GM18520 (cell line): Measurements from ENCODE around the gene RARRES2.

Experiments used
- ATAC-seq: cut with Tn5 transposase; IDR thresholded peaks from one replicate; pipeline ENCODE4 v1.9.1; 2021; ENCODE audit not compliant: unreplicated experiment

RARRES2 gene

GRCh38 chr7:150339409-150339809 is 2.0 kb downstream of the RARRES2 start:
- no peak for ATAC-seq

DNA sequence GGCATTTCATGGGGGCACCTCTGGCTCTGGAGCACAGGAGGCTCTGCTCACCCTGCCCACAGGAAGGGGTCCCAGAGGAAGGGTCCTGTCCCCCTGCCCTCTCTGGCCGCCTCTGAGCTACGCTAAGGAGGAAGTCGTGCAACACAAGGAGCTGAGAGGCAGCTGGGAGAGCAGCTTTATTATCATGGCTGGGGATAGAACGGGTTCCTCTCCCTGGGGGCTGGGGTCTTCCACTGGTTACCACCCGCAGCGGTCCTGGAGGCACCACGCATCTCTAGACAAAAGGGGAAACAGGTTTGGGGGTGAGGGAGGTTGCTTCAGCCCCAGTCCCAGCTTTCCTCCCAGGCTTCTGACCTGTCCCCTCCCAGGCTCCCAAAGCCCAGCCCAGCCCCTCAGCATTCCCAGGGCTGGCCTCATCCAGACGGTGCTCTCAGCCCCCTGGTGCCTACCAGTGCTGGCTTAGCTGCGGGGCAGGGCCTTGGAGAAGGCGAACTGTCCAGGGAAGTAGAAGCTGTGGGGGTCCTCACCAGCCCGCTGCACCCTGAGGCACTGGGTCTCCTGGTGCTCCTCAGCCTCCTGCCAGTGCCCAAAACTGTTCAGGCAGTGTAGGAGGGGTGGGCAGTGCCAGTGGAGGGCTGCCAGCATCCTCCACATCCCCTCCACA is 3.1 kb downstream of the RARRES2 start:
- ATAC-seq, result no peak

GRCh38 chr7:150337659-150338081 is 3.8 kb downstream of the RARRES2 start:
- ATAC-seq, result no peak

DNA sequence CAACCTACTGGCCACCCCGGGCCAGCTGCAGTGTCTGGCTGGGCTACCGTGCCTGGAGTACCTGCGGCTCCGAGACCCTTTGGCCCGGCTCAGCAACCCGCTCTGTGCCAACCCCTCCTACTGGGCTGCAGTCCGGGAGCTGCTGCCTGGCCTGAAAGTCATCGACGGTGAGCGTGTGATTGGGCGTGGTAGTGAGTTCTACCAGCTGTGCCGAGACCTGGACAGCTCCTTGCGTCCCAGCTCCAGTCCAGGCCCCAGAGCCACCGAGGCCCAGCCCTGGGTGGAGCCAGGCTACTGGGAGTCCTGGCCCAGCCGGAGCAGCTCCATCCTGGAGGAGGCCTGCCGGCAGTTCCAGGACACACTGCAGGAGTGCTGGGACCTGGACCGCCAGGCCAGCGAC is 4.2 kb downstream of the RARRES2 start:
- no peak for ATAC-seq

- ATAC-seq, result no peak
Measured at GRCh38 chr7:150336746-150337145, 4.7 kb downstream of the RARRES2 start.

GRCh38 chr7:150335774-150336112 is 5.7 kb downstream of the RARRES2 start:
- no peak for ATAC-seq

- no peak for ATAC-seq
Measured at GRCh38 chr7:150335108-150335773, 6.2 kb downstream of the RARRES2 start.

- no peak for ATAC-seq
Measured at GRCh38 chr7:150334108-150334507, 7.3 kb downstream of the RARRES2 start.

DNA sequence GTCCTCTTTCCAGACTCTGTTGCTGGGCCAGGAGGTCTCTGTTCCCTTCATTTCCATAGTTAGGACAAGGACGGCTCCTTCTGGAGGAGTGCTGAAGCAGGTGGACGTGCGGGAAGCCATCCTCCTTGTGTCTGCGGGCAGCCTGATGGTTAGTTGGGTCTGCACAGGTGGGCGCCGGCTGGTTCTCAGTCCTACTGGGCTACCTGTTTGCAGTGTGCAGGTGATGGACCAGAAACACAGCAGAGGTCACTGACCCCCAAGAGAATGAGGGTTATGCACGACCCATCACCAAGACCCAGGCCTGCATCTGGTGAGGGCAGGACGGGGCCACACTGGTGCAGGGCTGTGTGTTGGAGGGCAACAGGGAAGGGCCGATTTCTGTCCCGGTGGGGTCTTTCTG is 7.8 kb downstream of the RARRES2 start:
- ATAC-seq, result no peak

DNA sequence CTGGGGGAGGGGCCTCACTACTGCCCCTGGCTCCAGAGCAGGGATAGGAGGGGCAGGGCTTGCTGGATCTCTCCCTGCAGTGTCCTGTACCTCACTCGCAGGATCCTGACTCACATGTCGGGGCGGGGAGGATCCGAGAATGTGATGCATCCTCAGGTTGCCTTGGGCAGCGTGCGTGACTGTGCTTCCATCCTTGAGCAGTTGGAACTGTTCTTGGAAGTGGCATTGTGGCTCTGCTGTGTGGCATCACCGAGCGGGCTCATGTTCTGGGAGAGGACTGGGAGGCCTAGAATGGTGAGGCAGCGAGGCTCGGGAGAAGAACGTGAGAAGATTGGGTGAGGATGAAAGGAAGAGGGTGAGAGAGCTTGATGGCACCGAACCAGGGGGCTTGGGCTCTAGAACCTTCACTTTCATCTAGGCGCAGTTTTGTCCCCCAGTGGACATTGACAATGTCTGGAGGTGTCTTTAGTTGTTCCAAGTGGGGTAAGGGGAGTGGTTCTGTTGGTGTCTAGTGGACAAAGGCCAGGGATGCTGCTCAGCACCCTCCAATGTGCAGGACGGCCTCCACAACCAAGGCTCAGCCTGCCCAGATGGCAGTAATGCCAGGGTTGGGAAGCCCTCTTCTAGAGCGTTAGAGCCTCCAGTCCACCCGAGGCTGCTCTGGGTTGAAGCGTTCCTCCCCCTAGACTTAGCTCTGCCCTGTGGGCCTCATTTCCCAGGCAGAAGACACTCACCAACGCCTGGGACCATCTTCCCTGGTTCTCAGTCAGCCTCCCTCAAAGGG is 8.4 kb downstream of the RARRES2 start:
- ATAC-seq, result no peak

DNA sequence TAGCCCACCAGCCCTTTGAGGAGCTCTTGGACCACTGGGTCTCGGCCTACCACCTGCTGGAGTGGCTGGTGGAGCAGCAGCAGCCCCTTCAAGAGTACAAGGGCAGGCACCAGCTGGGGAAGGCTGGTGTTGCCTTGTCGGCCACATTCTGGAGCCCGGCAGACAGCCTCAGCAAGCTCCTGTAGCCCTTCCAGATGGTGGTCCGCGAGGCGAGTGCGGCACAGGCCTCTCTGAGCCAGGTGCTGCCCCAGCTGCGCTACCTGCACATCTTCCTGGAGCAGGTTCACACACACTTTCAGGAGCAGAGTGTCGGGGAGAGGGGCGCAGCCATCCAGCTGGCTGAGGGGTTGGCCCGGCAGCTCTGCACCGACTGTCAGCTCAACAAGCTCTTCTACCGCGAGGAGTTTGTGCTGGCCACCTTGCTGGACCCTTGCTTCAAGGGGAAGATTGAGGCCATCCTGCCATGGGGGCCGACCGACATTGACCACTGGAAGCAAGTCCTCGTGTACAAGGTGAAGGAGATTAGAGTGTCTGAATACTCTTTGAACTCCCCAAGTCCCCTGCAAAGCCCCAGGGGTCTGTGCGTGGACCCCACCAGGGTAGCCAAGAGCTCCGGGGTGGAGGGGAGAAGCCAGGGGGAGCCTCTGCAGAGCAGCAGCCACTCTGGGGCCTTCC is 11.1 kb downstream of the RARRES2 start:
- no peak for ATAC-seq

- ATAC-seq, result no peak
Measured at GRCh38 chr7:150329331-150330120, 11.9 kb downstream of the RARRES2 start.

DNA sequence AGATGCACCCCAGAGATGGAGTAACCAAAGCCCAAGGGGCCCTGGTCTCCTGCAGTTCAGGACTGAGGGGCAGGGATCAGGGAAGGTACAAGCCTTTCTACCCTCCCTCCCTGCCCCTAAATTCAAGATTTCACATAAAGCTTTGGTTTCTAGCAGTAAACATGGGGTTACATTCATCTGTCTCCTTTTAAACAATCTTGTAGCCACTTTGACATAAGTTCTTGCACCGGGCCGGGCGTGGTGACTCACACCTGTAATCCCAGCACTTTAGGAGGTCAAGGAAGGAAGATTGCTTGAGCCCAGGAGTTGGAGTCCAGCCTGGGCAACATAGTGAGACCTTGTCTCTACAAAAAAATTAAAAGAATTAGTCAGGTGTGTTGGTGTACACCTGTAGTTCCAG is 14.1 kb downstream of the RARRES2 start:
- no peak for ATAC-seq

GRCh38 chr7:150326657-150327268 is 14.7 kb downstream of the RARRES2 start:
- no peak for ATAC-seq

GRCh38 chr7:150325901-150326300 is 15.5 kb downstream of the RARRES2 start:
- ATAC-seq, result no peak

GRCh38 chr7:150325110-150325611 is 16.3 kb downstream of the RARRES2 start:
- no peak for ATAC-seq

GRCh38 chr7:150324373-150324961 is 17.0 kb downstream of the RARRES2 start:
- no peak for ATAC-seq

GRCh38 chr7:150323682-150324372 is 17.6 kb downstream of the RARRES2 start:
- ATAC-seq, result no peak
